ENCODE results near the gene IRF8.
A peak's percentile ranks its signal among the peaks of the same experiment; 100 is the strongest.

IRF8 gene

DNA sequence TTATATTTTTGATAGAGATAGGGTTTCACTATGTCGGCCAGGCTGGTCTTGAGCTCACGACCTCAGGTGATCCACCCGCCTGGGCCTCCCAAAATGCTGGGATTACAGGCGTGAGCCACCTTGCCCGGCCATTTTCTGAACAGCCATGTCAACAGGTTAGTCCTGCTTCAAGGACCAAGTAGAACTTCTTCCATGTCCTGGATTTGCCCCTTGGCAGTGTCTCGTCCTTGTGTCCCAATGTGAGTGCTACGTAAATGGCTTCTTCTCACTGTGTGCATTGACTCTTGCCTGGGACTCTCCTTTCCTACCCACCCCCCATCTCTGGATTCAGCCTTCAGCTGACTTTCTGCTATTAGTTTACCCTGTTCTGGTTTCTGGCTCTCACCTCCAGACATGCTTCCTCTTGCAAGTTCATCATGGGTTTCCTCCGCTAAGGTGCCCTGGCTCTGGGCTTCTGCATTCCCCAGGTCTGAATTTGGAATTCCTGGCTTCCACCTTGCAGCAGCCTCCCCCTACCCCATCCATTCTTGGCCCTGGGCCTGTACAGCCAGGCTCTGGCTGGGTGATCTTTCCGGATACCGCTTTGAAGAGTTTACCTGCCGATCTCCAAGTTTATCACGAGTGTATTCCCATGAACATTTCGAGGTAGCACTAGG lies 14.0 kb upstream of the IRF8 start:
- Histone ChIP-seq H3K9ac (ENCODE audit: low read length) (no peak overlapping the region), H3K27me3 (ENCODE audit: control insufficient read depth, insufficient read depth, low read length) (peaks cover 3% of the 10 kb centered on the region), H3K4me1 (ENCODE audit: control insufficient read depth, insufficient read depth, low read length) (no peaks in the 10 kb centered on the region)

GRCh38 chr16:85885537-85885936 lies 13.4 kb upstream of the IRF8 start:
- H3K9ac ChIP-seq (ENCODE audit: low read length): no peak overlapping the region
- H3K27me3 ChIP-seq (ENCODE audit: control insufficient read depth, insufficient read depth, low read length): peaks cover 3% of the 10 kb centered on the region
- H3K4me1 ChIP-seq (ENCODE audit: control insufficient read depth, insufficient read depth, low read length): no peaks in the 10 kb centered on the region
- H3K4me3 ChIP-seq (ENCODE audit: low read length): no peak overlapping the region
- H3K36me3 ChIP-seq (ENCODE audit: control insufficient read depth, insufficient read depth, low read length): no peaks in the 10 kb centered on the region
- H3K27ac ChIP-seq (ENCODE audit: low read depth, low read length): no peak overlapping the region

More for the DNA sequence above, 14.0 kb upstream of the IRF8 start:
- no peak overlapping the region for H3K27ac ChIP-seq (ENCODE audit: low read depth, low read length)
- H3K4me3 ChIP-seq (ENCODE audit: low read length): no peak overlapping the region
- no peaks in the 10 kb centered on the region for H3K36me3 ChIP-seq (ENCODE audit: control insufficient read depth, insufficient read depth, low read length)

DNA sequence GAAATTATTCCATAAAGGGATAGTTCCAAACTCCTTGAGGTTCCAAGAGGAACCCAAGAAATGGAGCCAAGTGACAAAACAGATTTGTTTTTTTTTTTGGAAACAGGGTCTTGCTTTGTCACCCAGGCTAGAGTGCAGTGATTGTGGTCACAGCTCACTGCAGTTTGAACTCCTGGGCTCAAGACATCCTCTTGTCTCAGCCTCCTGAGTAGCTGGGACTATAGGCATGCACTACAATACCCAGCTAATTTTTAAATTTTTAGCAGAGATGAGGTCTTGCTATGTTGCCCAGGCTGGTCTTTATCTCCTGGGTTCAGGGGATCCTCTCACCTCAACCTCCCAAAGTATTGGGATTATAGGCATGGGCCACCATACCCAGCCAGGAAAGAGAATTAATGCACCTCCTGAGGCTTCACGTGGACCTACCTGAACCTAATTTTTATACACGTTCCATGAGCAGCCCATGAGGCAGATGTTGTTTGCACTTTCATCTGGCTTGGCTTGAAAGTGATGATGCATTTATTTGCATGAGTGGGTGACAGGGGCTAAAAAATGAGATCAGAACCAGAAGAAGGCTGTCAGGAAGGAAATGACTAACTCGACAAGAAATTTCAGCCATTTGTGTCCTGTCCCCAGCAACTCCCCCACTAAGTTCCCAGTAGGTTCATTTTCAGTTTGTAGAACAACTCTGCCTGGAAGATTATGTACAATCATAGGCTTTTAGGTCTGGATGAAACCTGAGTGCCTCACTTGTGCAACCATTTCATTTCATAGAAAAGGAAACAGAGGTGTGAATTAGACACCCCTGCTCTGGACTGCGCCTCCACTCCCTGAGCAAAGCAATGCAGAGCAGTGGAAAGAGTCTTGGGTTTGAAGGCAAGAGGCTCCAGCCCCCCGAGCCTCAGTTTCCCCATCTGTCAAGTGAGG lies 10.3 kb upstream of the IRF8 start:
- H3K27ac ChIP-seq (ENCODE audit: low read depth, low read length): no peak overlapping the region
- no peaks in the 10 kb centered on the region for H3K4me1 ChIP-seq (ENCODE audit: control insufficient read depth, insufficient read depth, low read length)
- H3K4me3 ChIP-seq (ENCODE audit: low read length): no peak overlapping the region
- H3K9ac ChIP-seq (ENCODE audit: low read length): no peak overlapping the region
- peaks cover 3% of the 10 kb centered on the region for H3K27me3 ChIP-seq (ENCODE audit: control insufficient read depth, insufficient read depth, low read length)
- no peaks in the 10 kb centered on the region for H3K36me3 ChIP-seq (ENCODE audit: control insufficient read depth, insufficient read depth, low read length)

- Histone ChIP-seq H3K4me1 (ENCODE audit: control insufficient read depth, insufficient read depth, low read length) (no peaks in the 10 kb centered on the region), H3K27ac (ENCODE audit: low read depth, low read length) (no peak overlapping the region), H3K9ac (ENCODE audit: low read length) (no peak overlapping the region), H3K27me3 (ENCODE audit: control insufficient read depth, insufficient read depth, low read length) (no peaks in the 10 kb centered on the region), H3K36me3 (ENCODE audit: control insufficient read depth, insufficient read depth, low read length) (no peaks in the 10 kb centered on the region), H3K4me3 (ENCODE audit: low read length) (no peak overlapping the region)
These were observed 7.8 kb upstream of the IRF8 start for GRCh38 chr16:85891033-85891775.

GRCh38 chr16:85891776-85892166 lies 7.2 kb upstream of the IRF8 start:
- Histone ChIP-seq H3K9ac (ENCODE audit: low read length) (no peak overlapping the region), H3K4me3 (ENCODE audit: low read length) (no peak overlapping the region), H3K27ac (ENCODE audit: low read depth, low read length) (no peak overlapping the region), H3K4me1 (ENCODE audit: control insufficient read depth, insufficient read depth, low read length) (no peaks in the 10 kb centered on the region), H3K36me3 (ENCODE audit: control insufficient read depth, insufficient read depth, low read length) (no peaks in the 10 kb centered on the region), H3K27me3 (ENCODE audit: control insufficient read depth, insufficient read depth, low read length) (no peaks in the 10 kb centered on the region)

GRCh38 chr16:85892760-85893159 lies 6.2 kb upstream of the IRF8 start:
- H3K27me3 ChIP-seq (ENCODE audit: control insufficient read depth, insufficient read depth, low read length): no peaks in the 10 kb centered on the region
- H3K27ac ChIP-seq (ENCODE audit: low read depth, low read length): no peak overlapping the region
- H3K9ac ChIP-seq (ENCODE audit: low read length): no peak overlapping the region
- no peaks in the 10 kb centered on the region for H3K4me1 ChIP-seq (ENCODE audit: control insufficient read depth, insufficient read depth, low read length)
- H3K4me3 ChIP-seq (ENCODE audit: low read length): no peak overlapping the region
- H3K36me3 ChIP-seq (ENCODE audit: control insufficient read depth, insufficient read depth, low read length): no peaks in the 10 kb centered on the region

GRCh38 chr16:85894266-85894665 lies 4.7 kb upstream of the IRF8 start:
- Histone ChIP-seq H3K4me3 (ENCODE audit: low read length) (no peak overlapping the region), H3K9ac (ENCODE audit: low read length) (no peak overlapping the region), H3K27me3 (ENCODE audit: control insufficient read depth, insufficient read depth, low read length) (peaks cover 3% of the 10 kb centered on the region), H3K36me3 (ENCODE audit: control insufficient read depth, insufficient read depth, low read length) (no peaks in the 10 kb centered on the region), H3K4me1 (ENCODE audit: control insufficient read depth, insufficient read depth, low read length) (no peaks in the 10 kb centered on the region), H3K27ac (ENCODE audit: low read depth, low read length) (no peak overlapping the region)

DNA sequence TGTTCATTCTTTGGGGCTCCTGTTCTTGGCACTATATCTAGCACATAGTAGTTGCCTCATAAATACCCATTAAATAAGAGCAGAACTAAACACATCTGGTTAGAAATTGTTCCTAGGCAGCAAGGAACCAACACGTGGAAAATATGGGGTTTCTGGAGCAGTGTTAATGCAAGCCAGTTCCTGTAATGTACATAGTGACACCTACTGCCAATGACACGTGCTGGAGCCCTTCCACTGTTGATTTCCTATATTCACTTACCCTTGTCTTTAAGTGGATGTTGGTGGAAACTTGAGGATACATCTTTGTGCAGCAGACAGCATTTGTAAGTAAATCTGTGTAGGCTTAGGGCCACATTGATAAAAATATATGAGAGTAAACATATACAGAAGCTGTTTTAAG lies 1.6 kb upstream of the IRF8 start:
- no peaks in the 10 kb centered on the region for H3K4me1 ChIP-seq (ENCODE audit: control insufficient read depth, insufficient read depth, low read length)
- H3K9ac ChIP-seq (ENCODE audit: low read length): no peak overlapping the region
- peaks cover 3% of the 10 kb centered on the region for H3K27me3 ChIP-seq (ENCODE audit: control insufficient read depth, insufficient read depth, low read length)
- no peak overlapping the region for H3K27ac ChIP-seq (ENCODE audit: low read depth, low read length)
- peaks cover 2% of the 10 kb centered on the region for H3K36me3 ChIP-seq (ENCODE audit: control insufficient read depth, insufficient read depth, low read length)
- no peak overlapping the region for H3K4me3 ChIP-seq (ENCODE audit: low read length)

DNA sequence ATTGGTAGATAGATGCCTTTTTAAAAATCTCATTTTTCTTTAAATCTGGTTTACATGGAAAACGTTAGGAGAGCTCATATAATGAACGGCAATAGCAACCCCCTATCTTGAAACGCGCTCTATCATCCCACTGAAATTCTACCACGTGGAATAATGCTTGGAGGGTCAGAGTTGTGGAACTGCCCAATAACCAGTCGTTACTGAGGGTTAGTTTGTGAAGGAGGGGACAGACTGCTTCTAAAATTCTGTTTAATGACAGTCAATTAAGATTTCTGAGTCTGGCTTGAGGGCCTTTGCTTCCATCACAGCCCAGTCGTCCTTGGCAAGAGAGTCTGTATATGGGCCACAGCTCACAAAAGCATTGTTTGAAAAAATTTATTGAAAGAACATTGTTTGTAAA lies 482 bp downstream of the IRF8 start:
- H3K27ac ChIP-seq (ENCODE audit: low read depth, low read length): no peak overlapping the region
- peaks cover 2% of the 10 kb centered on the region for H3K36me3 ChIP-seq (ENCODE audit: control insufficient read depth, insufficient read depth, low read length)
- no peaks in the 10 kb centered on the region for H3K4me1 ChIP-seq (ENCODE audit: control insufficient read depth, insufficient read depth, low read length)
- peaks cover 3% of the 10 kb centered on the region for H3K27me3 ChIP-seq (ENCODE audit: control insufficient read depth, insufficient read depth, low read length)
- H3K9ac ChIP-seq (ENCODE audit: low read length): peak overlapping the region; percentile 27
- H3K4me3 ChIP-seq (ENCODE audit: low read length): peak overlapping the region; percentile 74

DNA sequence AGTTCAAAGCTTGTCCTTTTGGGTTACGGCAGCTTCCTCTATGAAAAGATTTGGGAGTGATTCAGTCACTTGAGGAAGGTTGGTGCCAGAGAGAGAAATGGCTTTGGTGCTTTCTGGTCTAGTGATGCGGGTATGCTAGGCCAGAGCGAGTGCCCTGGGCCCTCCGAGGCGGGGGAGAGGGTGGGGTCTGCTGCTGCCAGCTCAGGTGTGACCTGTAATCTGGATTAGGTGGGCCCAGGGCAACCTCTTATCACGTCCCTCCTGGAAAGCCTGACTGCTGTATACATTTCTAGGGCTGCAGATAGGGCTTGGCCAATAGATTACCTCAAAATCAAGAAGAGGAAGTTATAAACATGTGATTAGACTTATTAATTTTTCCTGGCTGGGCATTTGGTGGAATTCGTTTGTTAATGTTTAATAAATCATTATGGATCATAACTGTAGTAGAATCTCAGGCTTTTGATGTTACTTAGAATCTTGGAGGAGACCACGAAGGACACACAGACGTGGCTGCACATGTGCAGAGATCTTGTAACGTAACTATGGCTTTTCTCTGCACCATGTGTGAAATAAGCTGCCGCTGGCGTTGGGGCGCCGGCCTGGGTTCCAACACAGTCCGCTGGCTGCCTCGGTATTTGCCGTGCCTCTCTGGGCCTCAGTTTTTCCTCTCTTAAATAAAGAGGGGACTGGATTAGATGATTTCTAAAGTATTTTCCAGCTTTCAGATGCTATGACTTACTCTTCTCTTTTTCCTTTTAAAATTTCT lies 1.2 kb downstream of the IRF8 start:
- H3K27ac ChIP-seq (ENCODE audit: low read depth, low read length): no peak overlapping the region
- H3K9ac ChIP-seq (ENCODE audit: low read length): no peak overlapping the region
- no peaks in the 10 kb centered on the region for H3K4me1 ChIP-seq (ENCODE audit: control insufficient read depth, insufficient read depth, low read length)
- H3K27me3 ChIP-seq (ENCODE audit: control insufficient read depth, insufficient read depth, low read length): peaks cover 3% of the 10 kb centered on the region
- peaks cover 2% of the 10 kb centered on the region for H3K36me3 ChIP-seq (ENCODE audit: control insufficient read depth, insufficient read depth, low read length)
- peak overlapping the region; percentile 74 for H3K4me3 ChIP-seq (ENCODE audit: low read length)

GRCh38 chr16:85901110-85901509 lies 2.1 kb downstream of the IRF8 start:
- Histone ChIP-seq H3K4me3 (ENCODE audit: low read length) (no peak overlapping the region), H3K27ac (ENCODE audit: low read depth, low read length) (no peak overlapping the region)

More at GRCh38 chr16:85901110-85901509, 2.1 kb downstream of the IRF8 start:
- no peak overlapping the region for H3K9ac ChIP-seq (ENCODE audit: low read length)
- peaks cover 2% of the 10 kb centered on the region for H3K36me3 ChIP-seq (ENCODE audit: control insufficient read depth, insufficient read depth, low read length)
- H3K4me1 ChIP-seq (ENCODE audit: control insufficient read depth, insufficient read depth, low read length): no peaks in the 10 kb centered on the region
- peaks cover 3% of the 10 kb centered on the region for H3K27me3 ChIP-seq (ENCODE audit: control insufficient read depth, insufficient read depth, low read length)

All from rectal smooth muscle tissue (tissue), 1 donor.